Measurements from ENCODE around the gene UACA.
"Not testable (repeated sequence)": the region's sequence is repeated elsewhere in the genome, so short reads cannot be mapped to it uniquely, and the experiment has no call there.

Gene UACA

GRCh38 chr15:70752193-70752635 is 11.1 kb downstream of the UACA start:
- no CpG with 5 or more reads among the region's 4 CpGs for WGBS, 2 experiments (ENCODE audit: insufficient coverage in 2 of 2)
- H3K36me3 ChIP-seq (ENCODE audit: control insufficient read depth, insufficient read depth, low read length) = peaks cover 6% of the 10 kb centered on the region
- peaks cover 7% of the 10 kb centered on the region for H3K4me1 ChIP-seq (ENCODE audit: control insufficient read depth, insufficient read depth, low read length, poor library complexity, severe bottlenecking)
- no peak overlapping the region for H3K4me3 ChIP-seq (ENCODE audit: extremely low read depth, insufficient read depth, low read length, poor library complexity, severe bottlenecking)
- no peaks in the 10 kb centered on the region for H3K9me3 ChIP-seq (ENCODE audit: control insufficient read depth, low read length)
- no peak overlapping the region for H3K27ac ChIP-seq (ENCODE audit: low read depth, low read length, severe bottlenecking)

DNA sequence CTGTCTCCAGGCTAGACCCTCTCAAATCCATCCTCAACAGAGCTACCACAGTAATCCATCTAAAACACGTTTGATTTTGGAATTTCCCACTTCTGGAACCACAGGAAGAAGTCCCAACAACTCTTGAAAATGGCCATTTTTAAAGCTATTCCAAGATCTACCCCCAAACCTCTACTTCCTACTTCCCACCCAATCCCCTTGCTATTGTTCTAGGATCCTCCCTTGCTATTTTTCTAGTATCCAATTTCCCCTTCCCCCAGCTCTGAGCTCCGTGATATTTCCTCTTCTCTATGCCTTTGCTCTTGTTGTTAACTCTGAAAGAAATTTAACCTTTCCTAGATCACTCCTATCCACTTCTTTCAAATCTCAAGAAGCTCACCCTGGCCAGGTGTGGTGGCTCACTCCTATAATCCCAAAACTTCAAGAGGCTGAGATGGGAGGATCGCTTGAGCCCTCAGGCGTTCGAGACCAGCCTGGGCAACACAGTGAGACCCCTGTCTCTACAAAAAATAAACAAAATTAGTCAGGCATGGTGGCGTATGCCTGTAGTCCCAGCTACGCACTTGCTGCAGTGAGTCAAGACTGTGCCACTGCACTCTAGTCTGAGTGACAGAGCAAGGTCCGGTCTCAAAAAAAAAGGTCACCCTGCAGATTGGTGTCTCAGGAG is 13.0 kb downstream of the UACA start:
- Histone ChIP-seq H3K36me3 (ENCODE audit: control insufficient read depth, insufficient read depth, low read length) (peaks cover 6% of the 10 kb centered on the region), H3K4me3 (ENCODE audit: extremely low read depth, insufficient read depth, low read length, poor library complexity, severe bottlenecking) (no peak overlapping the region), H3K9me3 (ENCODE audit: control insufficient read depth, low read length) (no peaks in the 10 kb centered on the region), H3K27ac (ENCODE audit: low read depth, low read length, severe bottlenecking) (no peak overlapping the region), H3K4me1 (ENCODE audit: control insufficient read depth, insufficient read depth, low read length, poor library complexity, severe bottlenecking) (peaks cover 7% of the 10 kb centered on the region)
- WGBS, 2 experiments (ENCODE audit: insufficient coverage in 2 of 2) = 96 to 97% methylated on average over 8 of the region's 8 CpGs

DNA sequence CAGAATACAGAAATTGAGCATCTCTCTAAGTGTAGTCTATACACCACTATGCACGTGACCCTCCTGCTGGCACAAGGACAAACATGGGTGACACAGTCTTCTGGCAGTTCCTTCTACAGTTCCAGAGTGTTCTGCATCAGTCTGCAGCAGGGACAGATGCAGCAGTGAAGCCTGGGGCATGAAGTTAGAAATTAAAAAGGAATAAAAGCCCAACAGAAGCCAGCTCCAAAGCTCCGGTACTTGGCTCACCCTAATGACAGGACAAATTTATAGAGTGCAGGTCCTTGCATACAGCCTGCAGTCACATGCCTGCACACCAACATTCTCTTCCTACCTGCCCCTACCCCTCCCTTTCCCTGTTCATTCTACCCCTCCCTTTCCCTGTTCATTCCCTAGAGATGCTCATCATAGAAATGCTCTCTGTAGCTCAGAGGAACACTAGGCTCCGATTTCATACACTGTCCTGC is 15.0 kb downstream of the UACA start:
- Histone ChIP-seq H3K36me3 (ENCODE audit: control insufficient read depth, insufficient read depth, low read length) (no peaks in the 10 kb centered on the region), H3K9me3 (ENCODE audit: control insufficient read depth, low read length) (no peaks in the 10 kb centered on the region), H3K4me1 (ENCODE audit: control insufficient read depth, insufficient read depth, low read length, poor library complexity, severe bottlenecking) (peaks cover 10% of the 10 kb centered on the region), H3K27ac (ENCODE audit: low read depth, low read length, severe bottlenecking) (no peak overlapping the region), H3K4me3 (ENCODE audit: extremely low read depth, insufficient read depth, low read length, poor library complexity, severe bottlenecking) (no peak overlapping the region)
- WGBS, 2 experiments (ENCODE audit: insufficient coverage in 2 of 2) = 100% methylated on average over 2 of the region's 3 CpGs

- not testable (repeated sequence) for H3K27ac ChIP-seq (ENCODE audit: low read depth, low read length, severe bottlenecking); H3K36me3 ChIP-seq (ENCODE audit: control insufficient read depth, insufficient read depth, low read length); H3K9me3 ChIP-seq (ENCODE audit: control insufficient read depth, low read length); H3K4me3 ChIP-seq (ENCODE audit: extremely low read depth, insufficient read depth, low read length, poor library complexity, severe bottlenecking)
- H3K4me1 ChIP-seq (ENCODE audit: control insufficient read depth, insufficient read depth, low read length, poor library complexity, severe bottlenecking) = peaks cover 17% of the 10 kb centered on the region
These were observed 16.8 kb downstream of the UACA start for GRCh38 chr15:70746598-70746997.

DNA sequence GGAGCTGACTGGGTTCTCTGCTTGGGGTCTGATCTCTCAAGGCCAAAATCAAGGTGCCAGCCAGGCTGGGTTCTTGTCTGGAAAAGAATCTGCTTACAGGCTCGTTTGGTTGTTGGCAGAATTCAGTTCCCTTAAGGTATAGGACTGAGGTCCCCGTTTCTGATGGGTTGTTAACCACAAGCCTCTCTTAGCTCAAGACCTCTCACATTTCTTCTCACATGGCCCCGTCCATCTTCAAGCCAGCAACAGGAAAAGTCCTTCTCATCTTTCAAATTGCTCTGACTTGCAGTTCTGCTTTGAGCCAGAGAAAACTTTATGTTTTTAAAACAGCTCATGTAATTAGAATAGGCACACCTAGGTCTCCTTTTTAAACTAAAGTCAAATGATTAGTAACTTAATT is 20.4 kb downstream of the UACA start:
- 75 to 83% methylated on average over 1 to 2 of the region's 3 CpGs for WGBS, 2 experiments (ENCODE audit: insufficient coverage in 2 of 2)
- Histone ChIP-seq H3K4me1 (ENCODE audit: control insufficient read depth, insufficient read depth, low read length, poor library complexity, severe bottlenecking) (peaks cover 22% of the 10 kb centered on the region), H3K36me3 (ENCODE audit: control insufficient read depth, insufficient read depth, low read length) (no peaks in the 10 kb centered on the region), H3K9me3 (ENCODE audit: control insufficient read depth, low read length) (no peaks in the 10 kb centered on the region), H3K4me3 (ENCODE audit: extremely low read depth, insufficient read depth, low read length, poor library complexity, severe bottlenecking) (no peak overlapping the region), H3K27ac (ENCODE audit: low read depth, low read length, severe bottlenecking) (no peak overlapping the region)

DNA sequence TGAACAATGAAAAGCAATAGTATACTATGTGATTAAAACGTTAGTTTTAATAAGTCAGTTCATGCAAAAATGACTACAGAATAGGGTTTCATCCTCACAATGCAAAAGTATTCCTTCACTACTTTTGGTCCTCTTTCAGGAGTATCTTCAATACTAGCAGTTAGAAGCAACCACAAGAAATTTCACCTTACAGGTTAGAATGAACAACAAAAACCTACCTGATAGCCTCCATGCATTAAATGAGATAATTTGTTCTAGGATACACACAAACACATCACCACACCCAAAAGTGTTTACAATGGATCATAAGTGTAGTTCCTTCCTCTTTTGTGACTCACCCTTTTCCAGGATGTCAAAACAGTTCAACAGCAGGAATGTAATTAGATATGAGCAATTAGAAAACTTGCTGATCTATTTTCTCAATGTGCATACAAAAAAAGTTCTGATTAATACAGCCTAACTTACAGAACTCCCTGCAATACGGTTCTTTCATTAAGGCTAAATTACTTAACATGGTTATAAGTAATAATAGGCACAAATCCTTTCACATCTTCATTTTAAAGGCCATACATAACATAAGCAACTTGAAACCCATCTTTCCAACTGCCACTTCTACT is 21.6 kb downstream of the UACA start:
- no peak overlapping the region for H3K27ac ChIP-seq (ENCODE audit: low read depth, low read length, severe bottlenecking)
- H3K4me3 ChIP-seq (ENCODE audit: extremely low read depth, insufficient read depth, low read length, poor library complexity, severe bottlenecking) = no peak overlapping the region
- no CpG with 5 or more reads among the region's 2 CpGs for WGBS, 2 experiments (ENCODE audit: insufficient coverage in 2 of 2)

DNA sequence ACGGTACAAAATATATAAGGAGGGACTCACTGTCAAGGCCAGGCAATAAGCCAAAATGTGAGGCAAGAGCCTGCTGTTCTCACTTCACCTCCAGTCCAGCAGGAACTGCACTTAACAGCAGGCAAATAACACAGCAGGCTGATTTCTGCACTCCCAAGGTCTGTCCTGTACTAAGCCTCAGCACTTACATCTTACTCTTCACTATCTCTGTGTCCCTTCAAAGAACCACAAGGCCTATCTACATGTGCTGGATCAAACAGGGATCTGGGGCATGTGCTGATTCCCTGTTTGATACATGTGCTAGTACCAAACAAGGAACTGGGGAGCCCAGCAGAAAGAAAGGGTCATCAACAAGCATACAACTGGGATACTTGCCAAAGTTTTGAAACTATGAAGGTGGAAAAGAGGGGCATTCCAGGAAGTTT is 22.2 kb downstream of the UACA start:
- Histone ChIP-seq H3K4me1 (ENCODE audit: control insufficient read depth, insufficient read depth, low read length, poor library complexity, severe bottlenecking) (peaks cover 22% of the 10 kb centered on the region), H3K36me3 (ENCODE audit: control insufficient read depth, insufficient read depth, low read length) (no peaks in the 10 kb centered on the region), H3K4me3 (ENCODE audit: extremely low read depth, insufficient read depth, low read length, poor library complexity, severe bottlenecking) (no peak overlapping the region), H3K27ac (ENCODE audit: low read depth, low read length, severe bottlenecking) (peak overlapping the region; percentile 42), H3K9me3 (ENCODE audit: control insufficient read depth, low read length) (no peaks in the 10 kb centered on the region)
- WGBS, 2 experiments (ENCODE audit: insufficient coverage in 2 of 2) = 100% methylated on average over 1 of the region's 1 CpG; no CpG with 5 or more reads in 1 of the 2 experiments

More for the DNA sequence above, 21.6 kb downstream of the UACA start:
- H3K4me1 ChIP-seq (ENCODE audit: control insufficient read depth, insufficient read depth, low read length, poor library complexity, severe bottlenecking) = peaks cover 22% of the 10 kb centered on the region
- H3K36me3 ChIP-seq (ENCODE audit: control insufficient read depth, insufficient read depth, low read length) = no peaks in the 10 kb centered on the region
- H3K9me3 ChIP-seq (ENCODE audit: control insufficient read depth, low read length) = no peaks in the 10 kb centered on the region

DNA sequence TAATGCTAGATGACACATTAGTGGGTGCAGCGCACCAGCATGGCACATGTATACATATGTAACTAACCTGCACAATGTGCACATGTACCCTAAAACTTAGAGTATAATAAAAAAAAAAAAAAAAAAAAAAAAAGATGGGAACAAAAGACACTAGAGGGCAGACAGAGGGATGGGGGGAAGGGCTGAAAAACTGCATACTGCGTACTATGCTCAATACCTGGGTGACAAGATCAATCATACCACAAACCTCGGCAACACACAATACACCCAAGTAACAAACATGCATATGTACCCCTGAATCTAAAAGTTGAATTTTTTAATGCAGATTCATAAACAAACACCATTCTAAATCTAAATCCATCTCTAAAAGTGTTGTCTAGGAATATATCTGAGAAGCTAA is 28.3 kb downstream of the UACA start:
- H3K36me3 ChIP-seq (ENCODE audit: control insufficient read depth, insufficient read depth, low read length); H3K4me1 ChIP-seq (ENCODE audit: control insufficient read depth, insufficient read depth, low read length, poor library complexity, severe bottlenecking); H3K27ac ChIP-seq (ENCODE audit: low read depth, low read length, severe bottlenecking); H3K4me3 ChIP-seq (ENCODE audit: extremely low read depth, insufficient read depth, low read length, poor library complexity, severe bottlenecking); H3K9me3 ChIP-seq (ENCODE audit: control insufficient read depth, low read length): not testable (repeated sequence)
- no CpG with 5 or more reads among the region's 3 CpGs for WGBS, 2 experiments (ENCODE audit: insufficient coverage in 2 of 2)

DNA sequence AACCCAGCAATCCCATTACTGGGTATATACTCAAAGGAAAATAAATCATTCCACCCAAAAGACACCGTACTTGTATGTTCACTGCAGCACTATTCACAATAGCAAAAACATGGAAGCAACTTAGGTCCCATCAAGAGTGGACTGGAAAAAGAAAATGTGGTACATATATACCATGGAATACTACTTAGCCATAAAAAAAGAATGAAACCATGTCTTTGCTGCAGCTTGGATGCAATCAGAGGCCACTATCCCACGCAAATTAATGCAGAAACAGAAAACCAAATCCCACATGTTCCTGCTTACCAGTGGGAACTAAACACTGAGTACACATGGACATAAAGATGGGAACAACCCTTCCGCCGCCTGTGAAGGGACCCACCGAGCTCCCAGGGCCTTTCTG is 34.2 kb downstream of the UACA start:
- H3K36me3 ChIP-seq (ENCODE audit: control insufficient read depth, insufficient read depth, low read length) = peaks cover 4% of the 10 kb centered on the region
- H3K27ac ChIP-seq (ENCODE audit: low read depth, low read length, severe bottlenecking) = no peak overlapping the region
- WGBS, 2 experiments (ENCODE audit: insufficient coverage in 2 of 2) = 97% methylated on average over 5 of the region's 5 CpGs; no CpG with 5 or more reads in 1 of the 2 experiments
- peaks cover 2% of the 10 kb centered on the region for H3K4me1 ChIP-seq (ENCODE audit: control insufficient read depth, insufficient read depth, low read length, poor library complexity, severe bottlenecking)
- H3K4me3 ChIP-seq (ENCODE audit: extremely low read depth, insufficient read depth, low read length, poor library complexity, severe bottlenecking) = no peak overlapping the region
- H3K9me3 ChIP-seq (ENCODE audit: control insufficient read depth, low read length) = no peaks in the 10 kb centered on the region

GRCh38 chr15:70726753-70727152 is 36.6 kb downstream of the UACA start:
- Histone ChIP-seq H3K4me1 (ENCODE audit: control insufficient read depth, insufficient read depth, low read length, poor library complexity, severe bottlenecking) (peaks cover 2% of the 10 kb centered on the region), H3K4me3 (ENCODE audit: extremely low read depth, insufficient read depth, low read length, poor library complexity, severe bottlenecking) (no peak overlapping the region), H3K9me3 (ENCODE audit: control insufficient read depth, low read length) (no peaks in the 10 kb centered on the region), H3K36me3 (ENCODE audit: control insufficient read depth, insufficient read depth, low read length) (peaks cover 4% of the 10 kb centered on the region), H3K27ac (ENCODE audit: low read depth, low read length, severe bottlenecking) (no peak overlapping the region)
- WGBS, 2 experiments (ENCODE audit: insufficient coverage in 2 of 2) = 60% methylated on average over 1 of the region's 1 CpG; no CpG with 5 or more reads in 1 of the 2 experiments

DNA sequence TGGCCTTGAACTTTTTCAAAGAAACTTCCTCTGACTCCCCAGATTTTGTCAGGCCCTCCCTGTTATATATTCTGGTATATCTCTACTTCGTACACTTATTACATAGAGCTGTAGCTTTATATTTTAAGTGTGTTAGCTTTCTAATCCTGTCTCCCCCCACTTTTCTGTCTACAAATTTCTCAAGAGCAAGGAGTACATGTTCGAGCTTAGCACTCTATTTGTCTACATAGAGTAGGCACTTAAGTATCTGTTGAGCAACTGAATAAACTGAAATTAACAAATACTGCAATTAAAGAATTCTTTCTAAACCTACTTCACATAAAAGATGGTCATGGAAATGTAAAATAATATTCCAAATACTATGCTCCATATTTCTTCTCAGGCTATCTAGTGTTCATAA is 39.4 kb downstream of the UACA start:
- no CpG with 5 or more reads among the region's 2 CpGs for WGBS, 2 experiments (ENCODE audit: insufficient coverage in 2 of 2)
- no peak overlapping the region for H3K27ac ChIP-seq (ENCODE audit: low read depth, low read length, severe bottlenecking)
- no peak overlapping the region for H3K4me3 ChIP-seq (ENCODE audit: extremely low read depth, insufficient read depth, low read length, poor library complexity, severe bottlenecking)
- peaks cover 13% of the 10 kb centered on the region for H3K4me1 ChIP-seq (ENCODE audit: control insufficient read depth, insufficient read depth, low read length, poor library complexity, severe bottlenecking)
- H3K9me3 ChIP-seq (ENCODE audit: control insufficient read depth, low read length) = no peaks in the 10 kb centered on the region
- H3K36me3 ChIP-seq (ENCODE audit: control insufficient read depth, insufficient read depth, low read length) = peaks cover 7% of the 10 kb centered on the region

All from mesodermal cell (in vitro differentiated cells).